ENCODE results near the gene APOA5.
"Not testable (repeated sequence)": the region's sequence is repeated elsewhere in the genome, so short reads cannot be mapped to it uniquely, and the experiment has no call there.

Gene APOA5

GRCh38 chr11:116791813-116792143 is at the start of gene APOA5:
APOA5 (minus strand) TSS chr11:116791879; CDS start chr11:116791860, 19 bp downstream.
- ATAC-seq = no peak

- ATAC-seq = no peak
Measured at GRCh38 chr11:116840746-116841296, 49.1 kb upstream of the APOA5 start.

- ATAC-seq = no peak
Measured at GRCh38 chr11:116840224-116840745, 48.6 kb upstream of the APOA5 start.

- no peak for ATAC-seq
Measured at GRCh38 chr11:116838321-116839084, 46.8 kb upstream of the APOA5 start.

- no peak for ATAC-seq
Measured at GRCh38 chr11:116837231-116838091, 45.8 kb upstream of the APOA5 start, which contains the start of gene APOA1. APOA1 (minus strand) TSS chr11:116837622; CDS start chr11:116837387, 235 bp downstream.

GRCh38 chr11:116836632-116836991 is 44.9 kb upstream of the APOA5 start:
- no peak for ATAC-seq

GRCh38 chr11:116835791-116836631 is 44.3 kb upstream of the APOA5 start:
- ATAC-seq = peak; percentile 89 to 90

GRCh38 chr11:116835042-116835772 is 43.5 kb upstream of the APOA5 start:
- ATAC-seq = no peak

GRCh38 chr11:116834535-116835041 is 42.9 kb upstream of the APOA5 start:
- not testable (repeated sequence) for ATAC-seq

GRCh38 chr11:116833816-116834534 is 42.3 kb upstream of the APOA5 start:
- no peak for ATAC-seq

- ATAC-seq = no peak
Measured at GRCh38 chr11:116833491-116833815, 41.8 kb upstream of the APOA5 start.

- no peak for ATAC-seq
Measured at GRCh38 chr11:116832350-116833290, 40.9 kb upstream of the APOA5 start.

GRCh38 chr11:116831790-116832349 is 40.2 kb upstream of the APOA5 start:
- no peak for ATAC-seq

- no peak for ATAC-seq
Measured at GRCh38 chr11:116830184-116830912, 38.7 kb upstream of the APOA5 start.

GRCh38 chr11:116829525-116830183 is 38.0 kb upstream of the APOA5 start, which contains the start of gene APOC3:
APOC3 (plus strand) TSS chr11:116829907; CDS start chr11:116830583, 676 bp downstream.
- ATAC-seq = no peak

GRCh38 chr11:116828632-116829524 is 37.2 kb upstream of the APOA5 start:
- no peak for ATAC-seq

GRCh38 chr11:116827461-116827860 is 35.8 kb upstream of the APOA5 start:
- no peak for ATAC-seq
